NCI-H187 (cell line): Measurements from ENCODE around the gene NUP62.

Experiments used
- DNase-seq, 2 experiments: peaks; one replicate each; lab custom pipeline; 2025; lab: John Stamatoyannopoulos, UW

Gene NUP62

DNA sequence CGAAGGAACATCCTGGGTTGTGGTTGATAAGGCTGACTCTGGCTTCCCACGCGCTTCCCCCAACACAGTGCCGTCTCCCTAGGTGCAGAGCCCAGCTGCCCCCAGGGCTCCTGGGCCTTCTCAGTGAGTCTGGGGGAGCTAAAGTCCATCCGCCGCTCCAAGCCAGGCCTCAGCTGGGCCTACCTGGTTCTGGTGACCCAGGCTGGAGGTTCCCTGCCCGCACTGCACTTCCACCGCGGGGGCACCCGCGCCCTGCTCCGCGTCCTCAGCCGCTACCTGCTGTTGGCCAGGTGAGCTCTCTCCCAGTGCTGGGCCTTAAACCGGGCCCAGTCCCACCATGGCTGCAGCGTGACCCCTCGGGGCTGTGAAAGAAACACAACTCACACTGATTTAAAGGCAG is 48.1 kb downstream of the NUP62 start:
- DNase-seq = no peak

GRCh38 chr19:49880162-49880869 is 49.0 kb downstream of the NUP62 start:
- no peak for DNase-seq

DNA sequence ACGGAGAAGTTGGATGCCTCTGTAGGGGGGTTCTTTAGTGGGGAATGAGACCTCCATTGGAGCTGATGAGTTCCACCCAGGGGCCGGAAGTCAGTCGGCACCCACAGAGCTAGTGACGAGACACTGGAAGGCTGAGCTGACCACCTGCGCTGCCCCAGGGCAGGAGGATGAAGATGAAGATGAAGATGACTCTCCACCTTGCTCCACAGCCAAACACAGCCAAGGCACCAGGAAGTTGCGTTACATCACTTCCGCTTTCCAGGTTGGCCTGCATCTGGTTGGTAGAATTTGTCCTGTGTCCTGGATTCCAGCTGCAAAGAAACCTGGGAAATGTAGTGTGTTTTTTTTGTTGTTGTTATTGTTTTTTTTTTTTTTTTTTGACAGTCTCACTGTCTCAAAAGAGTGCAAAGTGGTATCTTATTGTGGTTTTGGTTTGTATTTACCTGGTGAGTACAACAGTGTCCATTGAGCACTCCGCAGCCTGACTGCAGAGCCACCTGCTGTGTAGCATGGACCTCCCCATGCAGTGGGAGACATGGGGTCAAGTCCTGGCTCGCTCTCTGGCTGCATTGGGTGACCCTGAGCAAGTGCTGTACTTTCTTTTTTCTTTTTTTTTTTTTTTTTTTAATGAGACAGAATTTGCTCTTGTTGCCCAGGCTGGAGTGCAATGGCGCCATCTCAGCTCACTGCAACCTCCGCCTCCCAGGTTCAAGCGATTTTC is 49.9 kb downstream of the NUP62 start:
- no peak for DNase-seq

DNA sequence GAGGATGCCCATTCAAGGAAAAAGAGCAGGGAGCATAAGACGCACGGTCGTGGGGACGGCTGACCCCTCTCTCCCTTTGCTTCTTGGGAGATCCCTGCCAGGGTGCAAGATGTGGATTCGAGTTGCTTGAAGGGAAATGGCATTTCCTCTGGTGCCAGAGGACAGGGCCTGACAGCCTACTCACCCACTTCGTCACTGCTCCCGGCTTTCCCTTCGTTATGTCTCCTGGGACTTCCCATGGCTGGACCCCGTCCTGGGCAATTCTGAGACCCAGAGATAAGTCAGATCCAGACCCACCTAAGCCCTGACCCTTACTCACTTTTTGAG is 50.6 kb downstream of the NUP62 start:
- DNase-seq = no peak

DNA sequence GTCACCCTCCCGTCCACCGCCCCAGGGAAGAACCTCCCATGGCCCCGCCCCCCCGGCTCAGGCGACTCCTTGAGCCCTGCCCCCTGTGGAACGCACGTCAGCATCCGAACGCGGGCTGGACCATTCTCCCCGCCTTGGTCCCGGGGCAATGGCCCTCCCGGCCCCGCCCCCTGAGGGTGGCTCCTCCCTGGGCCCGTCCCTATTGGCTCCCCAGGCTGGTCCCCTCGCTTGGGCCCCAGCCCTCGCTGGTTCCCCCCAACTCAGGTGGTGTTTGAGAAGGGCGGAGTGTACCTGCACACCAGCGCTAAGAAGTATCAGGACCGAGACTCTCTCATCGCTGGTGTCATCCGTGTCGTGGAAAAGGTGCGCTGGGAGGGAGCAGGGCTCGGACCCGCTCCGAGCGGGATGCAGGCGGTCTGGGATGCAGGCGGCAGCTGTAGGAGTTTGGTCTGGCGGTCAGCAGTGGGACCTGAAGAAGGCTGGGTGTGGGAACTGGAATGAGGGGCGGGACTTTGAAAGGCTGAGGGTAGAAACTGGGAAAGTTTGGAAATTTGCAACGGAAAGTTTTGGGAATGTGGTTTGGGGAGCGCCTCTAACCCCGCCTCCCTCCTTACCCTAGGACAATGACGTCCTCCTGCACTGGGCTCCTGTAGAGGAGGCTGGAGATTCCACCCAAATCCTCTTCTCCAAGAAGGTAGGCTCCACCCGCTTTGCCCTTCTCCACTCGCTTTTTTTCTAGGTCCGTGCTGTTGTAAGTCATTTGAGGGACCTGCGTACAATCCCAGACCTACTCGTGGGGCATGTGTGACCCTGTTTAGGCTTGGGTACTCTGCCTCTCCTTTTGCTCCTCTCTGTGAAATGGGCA is 51.2 kb downstream of the NUP62 start:
- peak; percentile 94 to 99 for DNase-seq

DNA sequence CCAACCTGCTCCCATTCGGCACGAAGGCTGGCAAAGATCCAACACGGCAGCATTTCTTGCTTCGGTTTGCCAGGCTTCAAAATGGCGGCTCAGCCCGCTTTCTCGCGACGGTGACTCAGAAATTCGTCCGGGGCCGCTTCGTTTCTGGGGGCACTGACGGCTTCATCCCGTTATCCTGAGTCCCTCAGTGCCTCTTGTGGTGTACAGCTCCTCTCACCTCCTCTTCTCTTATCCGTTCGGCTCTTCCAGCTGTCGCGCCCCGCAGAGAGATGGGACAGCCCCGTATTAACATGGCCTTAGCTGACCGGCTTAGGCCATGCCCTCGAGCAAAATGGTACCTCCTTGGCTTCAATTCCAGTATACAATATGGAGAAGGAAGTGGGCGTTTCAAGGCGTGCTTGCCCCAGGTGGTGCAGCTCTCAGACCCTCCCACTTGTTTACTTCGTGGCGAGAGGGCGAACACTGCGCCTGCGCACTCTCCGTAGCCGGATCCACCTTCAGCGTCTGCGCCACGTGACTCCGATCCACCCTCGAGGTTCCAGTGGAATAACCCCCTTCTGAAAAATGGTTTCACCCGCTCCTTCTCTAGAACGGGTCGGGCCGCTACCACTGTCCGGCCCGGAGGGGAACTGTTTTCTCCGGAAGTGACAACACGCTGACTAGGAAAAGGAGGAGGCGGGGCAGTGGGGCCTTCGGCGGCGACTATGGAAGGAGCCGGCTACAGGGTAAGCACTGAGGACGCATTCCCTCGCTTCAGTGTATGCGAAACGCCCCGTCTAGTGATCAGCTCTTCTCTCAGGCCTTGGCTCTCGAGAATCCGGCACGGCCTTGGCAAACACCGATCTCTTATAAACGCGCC is 52.1 kb downstream of the NUP62 start, which contains the start of the genes AKT1S1 and TBC1D17:
Gene AKT1S1 (minus strand): TSS at position 336 of the 859 bp plus-strand sequence. CDS start 4,060 bp downstream, outside the sequence.
Gene TBC1D17 (plus strand): TSS at position 683 of the 859 bp plus-strand sequence. CDS start 22 bp downstream, at position 705.
- DNase-seq = peak; percentile 99 to 100

DNA sequence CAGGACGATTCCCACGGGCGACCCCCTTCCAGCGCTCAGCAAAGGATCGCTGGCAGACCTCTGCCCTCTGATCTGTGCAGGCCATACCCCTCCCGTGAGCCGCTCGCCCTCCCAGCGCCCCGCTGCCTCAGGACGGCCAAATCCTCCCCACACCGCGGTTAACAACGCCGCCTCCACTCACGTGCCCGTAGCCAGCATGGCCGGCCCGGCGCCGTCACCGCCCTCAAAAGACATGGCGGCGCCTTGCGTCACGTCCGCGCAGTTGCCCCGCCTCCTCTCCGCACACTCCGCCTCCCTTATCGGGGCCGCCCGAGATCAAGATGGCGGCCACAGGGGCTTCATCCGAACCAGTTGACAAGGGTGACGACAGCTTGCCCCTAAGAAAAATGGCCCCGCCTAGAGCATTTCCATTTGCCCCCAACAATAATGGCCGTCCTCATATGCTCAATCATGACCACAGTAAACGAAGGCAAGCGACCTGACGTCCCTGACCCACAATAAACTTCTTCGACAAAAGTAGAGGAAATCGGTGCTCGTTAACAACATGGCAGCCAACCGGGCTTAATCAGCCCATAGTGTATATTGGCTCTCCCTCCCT is 52.8 kb downstream of the NUP62 start:
- peak; percentile 97 to 100 for DNase-seq

GRCh38 chr19:49875857-49876421 is 53.4 kb downstream of the NUP62 start:
- no peak for DNase-seq

DNA sequence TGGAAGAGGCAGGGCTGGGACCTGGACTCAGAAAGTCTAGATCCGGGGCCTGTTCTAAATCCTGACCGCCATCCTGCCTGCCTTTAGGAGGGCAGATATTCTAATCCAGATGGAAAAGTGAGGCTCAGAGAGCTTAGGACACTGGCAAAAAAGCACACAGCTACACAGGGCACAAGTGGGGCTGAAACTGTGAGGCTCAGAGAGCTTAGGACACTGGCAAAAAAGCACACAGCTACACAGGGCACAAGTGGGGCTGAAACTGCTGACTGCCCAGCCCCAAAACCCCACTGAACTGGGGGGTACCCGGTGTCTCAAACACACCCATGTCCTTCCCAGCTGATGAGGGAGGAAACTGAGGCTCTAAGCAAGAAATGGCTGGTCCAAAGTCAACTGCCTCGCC is 54.1 kb downstream of the NUP62 start:
- DNase-seq = no peak

- no peak for DNase-seq
Observed at GRCh38 chr19:49874503-49875157, 54.7 kb downstream of the NUP62 start.

DNA sequence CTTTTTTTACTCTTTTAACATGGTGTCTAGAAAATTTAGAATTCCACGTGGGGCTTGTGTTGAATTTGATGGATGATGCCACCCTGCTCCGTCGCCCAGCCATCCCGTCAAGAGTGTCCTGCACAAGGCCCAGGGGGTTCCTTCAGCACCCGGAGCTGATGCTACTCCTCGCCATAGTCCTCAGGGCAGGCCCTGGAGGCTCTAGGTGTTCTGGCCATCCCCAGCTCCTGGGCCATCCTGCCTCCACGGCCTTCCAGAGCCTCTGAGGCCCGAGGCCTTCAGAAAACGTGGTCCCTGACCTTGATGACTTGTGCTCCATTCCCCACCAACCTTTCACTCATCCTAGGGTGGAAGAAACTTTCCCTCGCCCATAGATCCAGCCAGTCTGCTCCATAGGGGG is 55.5 kb downstream of the NUP62 start:
- DNase-seq = no peak

DNA sequence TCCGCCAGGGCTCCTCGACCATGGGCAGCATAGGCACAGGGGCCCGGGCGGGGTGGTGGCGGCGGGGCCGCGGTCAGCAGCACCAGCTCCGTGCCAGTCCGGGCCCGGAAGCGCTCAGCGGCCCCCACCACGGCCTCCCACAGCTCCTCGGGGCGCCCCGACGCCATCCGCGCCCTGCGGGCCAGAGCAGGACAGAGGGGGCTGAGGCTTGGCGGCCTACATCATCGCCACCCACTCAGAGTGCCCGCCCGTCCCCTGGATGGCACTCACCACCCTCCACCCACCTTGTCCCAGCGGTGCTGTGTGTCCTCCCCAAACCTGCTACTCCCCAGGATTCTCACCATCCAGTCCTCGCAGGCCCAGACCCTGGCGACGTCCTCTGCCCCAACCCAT is 56.2 kb downstream of the NUP62 start:
- no peak for DNase-seq

- no peak for DNase-seq
Observed at GRCh38 chr19:49872245-49873128, 56.8 kb downstream of the NUP62 start.

GRCh38 chr19:49871349-49871985 is 57.8 kb downstream of the NUP62 start:
- no peak for DNase-seq

DNA sequence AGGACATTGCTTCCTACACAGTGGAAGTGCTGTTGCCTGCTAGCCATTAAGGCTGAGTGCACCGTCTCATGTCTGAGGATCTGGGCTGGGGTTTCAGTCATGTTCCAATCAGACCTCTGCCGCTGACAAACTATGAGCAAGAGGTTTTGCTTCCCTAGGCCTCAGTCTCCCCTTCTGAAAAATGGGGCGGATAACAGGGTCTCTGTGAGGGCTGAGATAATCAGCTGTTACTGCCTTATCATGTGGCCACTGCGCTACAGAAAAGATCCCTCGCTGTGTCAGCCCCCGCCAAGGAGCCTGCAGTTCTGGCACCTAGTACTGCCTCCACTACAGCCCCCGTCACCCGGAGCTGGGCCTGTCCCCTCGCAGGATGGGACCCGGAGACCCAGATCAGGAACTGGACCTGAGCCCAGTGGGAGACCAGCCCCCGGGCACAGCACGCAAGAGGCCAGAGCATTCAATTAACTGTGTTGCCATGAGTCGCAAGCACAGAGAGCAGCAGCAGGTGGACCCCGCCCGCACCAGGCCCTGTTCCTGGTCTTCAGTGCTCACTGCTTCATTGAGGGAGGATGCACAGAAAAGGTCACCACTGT is 58.9 kb downstream of the NUP62 start:
- no peak for DNase-seq

- DNase-seq = peak; percentile 97 to 98
Observed at GRCh38 chr19:49869484-49870308, 59.6 kb downstream of the NUP62 start.

GRCh38 chr19:49869009-49869483 is 60.3 kb downstream of the NUP62 start:
- DNase-seq = no peak
